Sciatic nerve (tissue), 2 donors: ENCODE measurements around the gene SSH2. TPM values are rescaled to one million over a fixed set of nuclear protein-coding genes. Genes with fewer than 3 reads are reported as not detected.
"Not testable (repeated sequence)": the region's sequence is repeated elsewhere in the genome, so short reads cannot be mapped to it uniquely, and the experiment has no call there.

Experiments
- ATAC-seq: fragments of 200-7000 bp; cut with Tn5 transposase; one replicate; pipeline ENCODE4 v1.9.1; 2020; ENCODE audit warnings: mild to moderate bottlenecking, moderate library complexity
- DNase-seq: peaks from one replicate; pipeline ENCODE4 v3.0.0-alpha.2; 2020; ENCODE audit warnings: low spot score
- intact Hi-C: fragments of 100-400 bp; cut with DNase I; formaldehyde crosslinking; loops from one replicate; pipeline ENCODE4 v1.14.2; 2022
- total RNA-seq: library from RNA; stranded (reverse); fragmentation: NEBNext Ultra II Directional; extraction: Animal tissue kit (Norgen Biotek cat#: 25700); gene quantifications from one replicate; pipeline ENCODE4 v1.2.1, GENCODE V29; 2021
- donor health status: DM: no; HTN: no; CAD: no.
- donor health status: DM: no; HTN: no; CAD: no.

The SSH2 gene
- total RNA-seq, 1 donor from 2014 or later: 45.1 TPM

GRCh38 chr17:29807520-29808361 lies 122.3 kb downstream of the SSH2 start:
- intact Hi-C loops: no loop called here
- ATAC-seq (peak; percentile 80), DNase-seq (peak; percentile 82)

GRCh38 chr17:29802246-29802645 lies 127.8 kb downstream of the SSH2 start:
- DNase-seq: no peak
- ATAC-seq: no peak
- intact Hi-C loops: no loop called here

GRCh38 chr17:29800457-29800856 lies 129.6 kb downstream of the SSH2 start:
- no peak for DNase-seq
- intact Hi-C loops: no loop called here

GRCh38 chr17:29796652-29797051 lies 133.4 kb downstream of the SSH2 start:
- intact Hi-C loops: no loop called here
- ATAC-seq (no peak), DNase-seq (no peak)

More at GRCh38 chr17:29800457-29800856, 129.6 kb downstream of the SSH2 start:
- ATAC-seq: no peak

GRCh38 chr17:29793501-29793900 lies 136.5 kb downstream of the SSH2 start:
- ATAC-seq (no peak), DNase-seq (no peak)
- intact Hi-C loops: no loop called here

- DNase-seq: no peak
- intact Hi-C loops: no loop called here
- ATAC-seq: no peak
Measured at GRCh38 chr17:29791336-29792080, 138.5 kb downstream of the SSH2 start.

GRCh38 chr17:29789196-29790170 lies 140.5 kb downstream of the SSH2 start:
- intact Hi-C loops: no loop called here
- ATAC-seq (peak; percentile 86), DNase-seq (no peak)

- DNase-seq: no peak
- intact Hi-C loops: no loop called here
- ATAC-seq: no peak
Measured at GRCh38 chr17:29787995-29788394, 142.0 kb downstream of the SSH2 start.

GRCh38 chr17:29782917-29783316 lies 147.1 kb downstream of the SSH2 start:
- DNase-seq (no peak), ATAC-seq (no peak)
- intact Hi-C loops: no loop called here

GRCh38 chr17:29779812-29780190 lies 150.2 kb downstream of the SSH2 start:
- not testable (repeated sequence) for DNase-seq, ATAC-seq
- intact Hi-C loops: loop anchor here (10.0 kb wide), 1 partner anchor 135 kb away; no protein-coding TSS in a partner anchor

- ATAC-seq (peak; percentile 97), DNase-seq (peak; percentile 86)
- intact Hi-C loops: loop anchor here (10.0 kb wide), 1 partner anchor 134 kb away; no protein-coding TSS in a partner anchor
Measured at GRCh38 chr17:29778956-29779811, 150.8 kb downstream of the SSH2 start.

GRCh38 chr17:29777663-29778062 lies 152.4 kb downstream of the SSH2 start:
- intact Hi-C loops: loop anchor here (10.0 kb wide), 1 partner anchor 133 kb away; no protein-coding TSS in a partner anchor
- no peak for DNase-seq
- ATAC-seq: no peak

GRCh38 chr17:29776026-29776425 lies 154.0 kb downstream of the SSH2 start:
- DNase-seq (no peak), ATAC-seq (no peak)
- intact Hi-C loops: loop anchor here (10.0 kb wide), 1 partner anchor 131 kb away; no protein-coding TSS in a partner anchor

GRCh38 chr17:29772981-29773380 lies 157.0 kb downstream of the SSH2 start:
- intact Hi-C loops: loop anchor here (10.0 kb wide), 1 partner anchor 128 kb away; no protein-coding TSS in a partner anchor
- ATAC-seq: no peak
- no peak for DNase-seq

- intact Hi-C loops: loop anchor here (10.0 kb wide), 1 partner anchor 127 kb away; no protein-coding TSS in a partner anchor
- ATAC-seq (no peak), DNase-seq (no peak)
Measured at GRCh38 chr17:29771546-29771945, 158.5 kb downstream of the SSH2 start.

- no peak for DNase-seq
- intact Hi-C loops: no loop called here
- no peak for ATAC-seq
Measured at GRCh38 chr17:29769225-29769624, 160.8 kb downstream of the SSH2 start.

- ATAC-seq (no peak), DNase-seq (no peak)
- intact Hi-C loops: no loop called here
Measured at GRCh38 chr17:29766796-29767327, 163.2 kb downstream of the SSH2 start.

- intact Hi-C loops: no loop called here
Measured at GRCh38 chr17:29764748-29765147, 165.3 kb downstream of the SSH2 start.

More at GRCh38 chr17:29764748-29765147, 165.3 kb downstream of the SSH2 start:
- DNase-seq (no peak), ATAC-seq (no peak)
